GM19395 (cell line): ENCODE measurements around the gene CAPN1.
"Not testable (repeated sequence)": the region's sequence is repeated elsewhere in the genome, so short reads cannot be mapped to it uniquely, and the experiment has no call there.

Source experiments
- ATAC-seq: cut with Tn5 transposase; IDR thresholded peaks from one replicate; pipeline ENCODE4 v1.9.1; 2021; ENCODE audit warnings: mild to moderate bottlenecking, moderate library complexity; ENCODE audit not compliant: unreplicated experiment

Gene CAPN1

DNA sequence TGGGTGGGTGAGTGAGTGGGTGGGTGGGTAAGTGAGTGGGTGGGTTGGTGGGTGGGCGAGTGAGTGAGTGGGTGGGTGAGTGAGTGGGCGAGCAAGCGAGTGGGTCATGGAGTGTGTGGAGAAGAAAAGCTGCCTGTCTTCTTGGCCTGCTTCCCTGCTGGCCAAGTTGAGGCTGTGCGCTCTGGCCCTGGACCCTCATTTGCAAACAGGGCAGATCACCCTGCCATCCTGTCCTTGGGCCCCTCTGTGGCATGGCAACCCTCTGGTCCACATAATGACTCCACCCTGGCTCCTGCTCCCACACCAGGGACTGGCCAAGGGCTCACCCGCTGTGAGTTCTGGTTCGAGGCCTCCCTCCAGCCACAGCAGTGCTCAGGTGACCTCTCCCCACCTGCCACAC is 35.1 kb downstream of the CAPN1 start:
- no peak for ATAC-seq

GRCh38 chr11:65217441-65218423 is 36.0 kb downstream of the CAPN1 start:
- ATAC-seq, result no peak

DNA sequence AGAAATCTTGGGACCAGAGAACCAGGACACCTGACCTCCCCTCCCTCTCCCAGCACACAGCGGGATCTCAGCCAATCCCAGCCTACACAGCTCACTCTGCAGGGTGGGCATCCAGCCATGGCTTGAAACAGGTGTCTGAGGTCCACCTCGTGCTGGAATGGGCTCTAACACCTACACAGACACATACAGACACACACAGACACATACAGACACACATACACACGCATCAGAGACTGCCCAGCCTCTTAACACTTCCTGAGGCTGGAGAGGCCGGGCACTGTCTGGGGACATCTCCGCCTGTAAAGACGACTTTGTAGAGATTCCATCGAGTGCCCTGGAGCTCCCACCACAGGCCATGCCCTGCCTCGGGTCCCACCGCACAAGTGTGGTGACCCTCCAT is 36.7 kb downstream of the CAPN1 start:
- no peak for ATAC-seq

DNA sequence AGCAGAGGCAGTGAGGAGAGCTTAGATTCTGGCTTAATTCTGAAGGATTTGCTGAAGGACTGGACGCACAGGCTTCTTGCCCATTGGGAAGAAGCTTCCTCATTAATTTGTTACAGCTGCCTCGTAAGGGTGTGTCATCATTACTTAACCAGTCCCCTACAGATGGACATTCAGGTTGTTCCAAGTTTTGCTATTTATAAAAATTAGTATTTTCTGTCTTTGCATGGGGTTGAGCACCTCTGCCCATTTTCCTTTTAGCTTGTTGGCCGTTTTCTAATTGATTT is 38.1 kb downstream of the CAPN1 start:
- no peak for ATAC-seq

GRCh38 chr11:65221026-65221425 is 39.3 kb downstream of the CAPN1 start:
- no peak for ATAC-seq

DNA sequence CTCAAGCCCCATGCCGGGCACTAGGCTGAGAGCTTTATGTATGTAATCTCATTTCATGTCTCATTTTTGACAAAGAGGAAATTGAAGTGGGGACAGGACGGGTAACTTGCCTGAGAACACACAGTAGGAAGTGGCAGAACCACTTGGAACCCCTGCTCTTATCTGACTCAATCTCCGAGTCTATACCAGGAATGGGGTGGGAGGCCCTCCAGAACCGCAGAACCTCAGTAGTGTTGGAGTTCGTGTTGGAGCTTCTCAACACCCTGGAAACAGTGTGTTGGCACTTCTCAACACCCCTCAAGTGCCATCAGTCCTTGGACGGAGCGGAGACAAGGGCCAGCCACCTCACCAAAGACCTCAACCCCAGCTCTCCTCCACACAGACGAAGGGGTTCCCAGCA is 41.3 kb downstream of the CAPN1 start:
- no peak for ATAC-seq

- no peak for ATAC-seq
These were observed 43.2 kb downstream of the CAPN1 start for GRCh38 chr11:65224930-65225278.

DNA sequence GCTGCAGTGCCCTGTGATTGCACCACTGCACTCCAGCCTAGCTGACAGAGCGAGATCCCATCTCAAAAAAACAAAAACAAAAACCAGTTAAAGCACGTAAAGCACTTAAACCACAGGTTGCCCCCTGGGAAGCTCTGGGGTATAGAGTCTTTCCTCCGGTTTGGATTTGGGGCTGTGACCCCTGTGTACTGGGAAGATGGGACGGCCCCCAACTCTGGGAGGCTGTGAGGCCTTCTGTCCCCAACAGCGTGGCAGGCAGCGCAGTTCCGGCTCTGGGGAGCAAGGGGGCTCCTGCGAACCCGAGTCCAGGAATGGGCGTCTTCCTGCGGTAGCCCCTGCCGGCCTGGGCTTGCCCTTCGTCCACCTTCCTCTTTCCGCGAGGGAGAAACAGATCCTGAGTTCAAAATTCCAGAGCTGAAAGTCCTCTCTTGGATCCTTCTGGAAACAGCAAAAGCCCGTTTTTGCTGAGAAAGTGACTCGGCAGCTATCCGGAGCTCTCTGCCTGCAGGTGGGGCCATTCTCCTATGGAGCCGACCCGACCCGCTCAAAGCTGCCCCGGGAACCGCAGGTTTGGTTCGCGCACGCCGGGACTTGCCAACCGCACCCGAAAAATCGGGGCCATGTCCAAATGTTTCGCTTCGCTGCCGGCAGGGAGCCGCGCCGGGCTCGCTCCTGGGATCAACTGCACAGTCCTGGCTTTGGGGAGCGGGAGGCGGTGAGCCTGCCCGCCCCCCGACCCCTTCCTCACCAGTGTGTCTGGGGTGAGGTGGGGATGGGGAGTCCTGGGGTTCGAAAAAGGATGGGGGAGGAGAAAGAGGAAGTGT is 43.8 kb downstream of the CAPN1 start:
- ATAC-seq, result no peak

DNA sequence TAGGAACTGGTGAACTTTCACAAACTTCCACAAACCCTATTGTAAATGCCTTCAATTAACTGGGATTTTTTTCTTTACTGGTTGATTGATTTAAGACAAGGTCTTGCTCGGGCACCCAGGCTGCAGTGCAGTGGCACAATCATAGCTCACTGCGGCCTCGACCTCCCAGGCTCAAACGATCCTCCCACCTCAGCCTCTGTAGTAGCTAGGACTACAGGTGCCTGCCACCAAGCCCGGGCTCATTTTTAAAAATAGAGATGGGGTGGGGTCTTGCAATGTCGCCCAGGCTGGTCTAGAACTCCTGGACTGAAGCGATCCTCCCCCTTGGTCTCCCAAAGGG is 44.3 kb downstream of the CAPN1 start:
- ATAC-seq, result no peak

DNA sequence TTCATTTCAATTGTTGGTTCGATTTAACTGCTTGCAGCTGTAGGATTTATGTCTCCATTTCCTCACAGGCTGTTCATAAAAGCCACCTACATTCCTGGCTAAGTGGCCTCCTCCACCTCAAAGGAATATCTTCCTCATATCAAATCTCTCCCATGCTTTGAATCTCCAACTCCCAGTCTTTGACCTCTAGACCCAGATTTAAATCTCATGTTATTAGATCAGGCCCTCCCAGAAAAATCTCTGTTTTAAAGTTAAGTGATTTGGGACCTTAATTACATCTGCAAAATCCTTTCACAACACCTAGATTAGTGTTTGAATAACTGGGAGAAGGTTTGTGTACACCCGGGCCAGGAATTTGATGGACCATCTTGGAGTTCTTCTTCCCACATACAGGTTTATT is 46.2 kb downstream of the CAPN1 start:
- no peak for ATAC-seq

- no peak for ATAC-seq
These were observed 54.7 kb downstream of the CAPN1 start for GRCh38 chr11:65236194-65237059.

DNA sequence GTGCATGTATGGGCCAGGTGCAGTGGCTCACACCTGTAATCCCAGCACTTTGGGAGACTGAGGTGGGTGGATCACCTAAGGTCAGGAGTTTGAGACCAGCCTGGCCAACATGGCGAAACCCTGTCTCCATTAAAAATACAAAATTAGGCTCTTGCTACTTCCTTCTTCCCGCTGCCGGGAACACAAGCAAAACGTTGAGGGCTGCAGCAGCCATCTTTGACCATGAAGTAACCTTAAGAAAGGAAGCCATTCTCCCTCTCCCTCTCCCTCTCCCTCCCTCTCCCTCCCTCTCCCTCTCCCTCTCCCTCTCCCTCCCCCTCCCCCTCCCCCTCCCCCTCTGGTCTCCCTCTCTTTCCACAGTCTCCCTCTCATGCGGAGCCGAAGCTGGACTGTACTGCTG is 56.6 kb downstream of the CAPN1 start:
- ATAC-seq, result not testable (repeated sequence)

GRCh38 chr11:65241134-65241533 is 59.4 kb downstream of the CAPN1 start:
- ATAC-seq, result no peak

DNA sequence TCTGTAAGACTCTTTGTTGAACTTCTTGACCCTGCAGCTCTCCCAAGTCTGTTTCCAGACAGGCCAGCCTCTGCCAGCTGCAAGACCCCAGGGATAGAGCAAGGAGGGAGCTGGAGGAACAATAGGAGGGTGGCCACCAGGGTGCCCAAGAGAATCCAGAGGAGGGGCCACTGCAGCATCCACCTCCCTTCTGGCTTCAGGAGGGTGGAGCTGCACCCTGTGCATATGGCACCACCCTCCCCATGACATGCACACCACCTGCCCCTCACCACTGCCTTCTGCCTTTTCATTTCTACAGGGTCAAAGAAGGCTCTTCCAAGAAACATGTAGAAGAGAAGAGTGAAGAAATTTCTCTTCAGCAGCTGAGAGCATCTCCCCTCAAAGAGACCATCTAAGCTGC is 60.0 kb downstream of the CAPN1 start:
- no peak for ATAC-seq

DNA sequence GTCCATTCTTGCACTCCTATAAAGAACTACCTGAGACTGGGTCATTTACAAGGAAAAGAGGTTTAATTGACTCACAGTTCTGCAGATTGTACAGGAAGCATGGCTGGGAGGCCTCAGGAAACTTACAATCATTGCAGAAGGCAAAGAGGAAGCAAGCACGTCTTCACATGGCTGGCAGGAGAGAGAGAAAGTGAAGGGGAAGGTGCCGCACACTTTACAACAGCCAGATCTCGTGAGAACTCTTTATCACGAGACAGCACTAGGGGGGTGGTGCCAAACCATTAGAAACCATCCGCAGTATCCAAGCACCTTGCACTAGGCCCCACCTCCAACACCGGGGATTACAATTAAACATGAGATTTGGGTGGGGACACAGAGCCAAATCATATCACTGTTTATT is 60.7 kb downstream of the CAPN1 start:
- no peak for ATAC-seq

GRCh38 chr11:65243797-65244196 is 62.1 kb downstream of the CAPN1 start:
- no peak for ATAC-seq

GRCh38 chr11:65245046-65245445 is 63.3 kb downstream of the CAPN1 start:
- not testable (repeated sequence) for ATAC-seq

GRCh38 chr11:65246506-65246905 is 64.8 kb downstream of the CAPN1 start:
- no peak for ATAC-seq

- not testable (repeated sequence) for ATAC-seq
These were observed 66.5 kb downstream of the CAPN1 start for GRCh38 chr11:65248184-65248710.

DNA sequence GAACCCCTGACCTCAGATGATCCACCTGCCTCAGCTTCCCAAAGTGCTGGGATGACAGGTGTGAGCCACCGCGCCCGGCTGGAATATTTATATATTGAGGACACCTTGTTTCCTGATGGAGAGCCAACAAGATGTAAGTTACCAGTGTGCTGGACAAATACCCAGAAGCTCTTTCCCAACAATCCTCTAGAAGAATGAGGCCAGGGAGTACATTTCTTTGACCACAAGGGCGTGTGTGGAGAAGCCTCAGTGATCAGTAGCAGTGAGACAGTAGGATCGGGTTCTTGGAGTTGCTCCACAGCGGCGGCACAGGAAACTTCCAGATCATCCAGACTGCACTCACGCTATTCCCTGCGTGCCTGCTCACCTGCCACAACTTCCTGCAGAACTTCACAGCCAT is 69.7 kb downstream of the CAPN1 start:
- no peak for ATAC-seq

DNA sequence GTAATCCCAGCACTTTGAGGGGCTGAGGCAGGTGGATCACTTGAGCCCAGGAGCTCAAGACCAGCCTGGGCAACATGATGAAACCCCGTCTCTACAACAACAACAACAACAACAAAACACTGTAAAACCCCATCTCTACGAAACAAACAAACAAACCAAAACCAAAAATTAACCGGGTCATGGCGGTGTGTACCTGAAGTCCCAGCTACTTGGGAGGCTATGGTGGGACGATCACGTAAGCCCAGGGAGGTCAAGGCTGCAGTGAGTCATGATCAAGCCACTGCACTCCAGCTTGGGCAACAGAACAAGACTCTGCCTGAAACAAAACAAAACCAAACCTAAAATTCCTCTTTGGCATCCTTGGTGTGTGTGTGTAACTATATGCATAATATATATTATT is 73.0 kb downstream of the CAPN1 start:
- ATAC-seq, result no peak
